ENCODE data around the gene SMYD3.

Gene SMYD3

DNA sequence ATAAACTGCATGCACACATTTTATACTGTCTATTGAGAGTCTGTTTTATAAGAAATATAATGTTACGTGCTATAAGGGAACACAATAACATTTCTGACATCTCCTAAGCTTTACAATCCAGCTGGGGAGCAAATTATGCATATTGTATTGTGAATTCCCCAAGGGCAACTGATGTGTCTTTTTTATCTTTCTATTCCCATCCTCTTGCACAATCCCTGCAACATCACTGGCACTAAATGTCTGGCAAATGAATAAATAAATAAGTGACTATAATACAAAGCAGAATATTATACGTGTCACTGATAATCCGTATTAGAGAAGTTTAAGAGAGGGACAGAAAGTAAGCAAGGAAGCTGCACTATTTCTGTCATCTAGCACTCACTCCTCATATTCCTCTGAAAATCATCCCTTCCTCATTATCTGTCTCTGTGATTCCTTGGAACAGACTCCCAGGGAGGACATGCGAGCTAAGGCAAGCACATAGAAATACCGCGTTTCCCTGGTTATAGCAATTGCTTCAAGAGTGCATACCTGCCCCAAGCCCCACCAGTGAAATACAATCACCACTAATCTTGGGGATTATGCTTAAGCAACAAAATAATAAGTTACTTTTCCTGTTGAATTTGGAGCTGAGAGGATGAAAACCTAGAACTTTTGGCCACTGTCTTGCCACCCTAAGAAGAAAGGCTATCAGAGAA lies 205.4 kb downstream of the SMYD3 start:
- no peak for DNase-seq

DNA sequence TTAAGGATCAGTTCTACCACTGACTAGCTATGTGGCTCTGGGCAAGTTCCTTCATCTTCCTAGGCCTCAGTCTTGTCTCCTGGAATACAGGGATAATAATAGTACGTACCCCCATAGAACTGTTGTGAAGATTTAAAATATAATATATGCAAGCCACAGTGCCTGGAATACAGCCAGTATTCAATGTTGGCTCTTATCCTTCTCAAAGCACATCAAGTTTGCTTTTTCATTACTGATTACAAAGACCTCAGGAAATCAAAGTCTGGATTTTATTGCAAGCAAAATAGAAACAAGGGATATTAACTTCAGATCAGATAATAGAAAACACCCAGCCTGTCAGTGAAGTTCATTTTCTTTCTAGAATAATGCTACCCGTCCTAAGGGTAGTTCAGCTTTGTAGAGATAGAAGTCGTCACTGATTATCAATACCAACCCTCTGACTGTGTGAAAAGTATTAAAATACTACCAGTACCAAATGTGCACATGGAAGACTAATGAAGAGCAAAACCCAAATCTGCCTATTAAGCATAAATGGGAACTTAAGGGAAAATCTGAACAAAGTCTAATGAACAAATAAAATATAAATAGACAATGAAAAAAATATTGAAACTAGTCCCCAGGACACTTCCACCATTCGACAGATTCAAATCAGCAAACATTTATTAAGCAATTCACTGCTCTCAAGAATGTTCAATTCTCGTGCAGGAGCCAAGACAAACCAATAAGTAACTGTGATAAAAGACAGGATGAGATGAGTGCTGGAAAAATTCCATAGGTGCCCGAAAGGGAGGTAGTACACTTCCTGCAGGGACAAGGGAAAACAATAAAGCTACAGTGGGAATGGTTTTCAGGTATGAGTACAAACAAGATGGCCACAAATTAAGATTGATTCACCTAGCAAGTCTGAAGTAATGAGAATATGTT lies 206.2 kb downstream of the SMYD3 start:
- DNase-seq: no peak

DNA sequence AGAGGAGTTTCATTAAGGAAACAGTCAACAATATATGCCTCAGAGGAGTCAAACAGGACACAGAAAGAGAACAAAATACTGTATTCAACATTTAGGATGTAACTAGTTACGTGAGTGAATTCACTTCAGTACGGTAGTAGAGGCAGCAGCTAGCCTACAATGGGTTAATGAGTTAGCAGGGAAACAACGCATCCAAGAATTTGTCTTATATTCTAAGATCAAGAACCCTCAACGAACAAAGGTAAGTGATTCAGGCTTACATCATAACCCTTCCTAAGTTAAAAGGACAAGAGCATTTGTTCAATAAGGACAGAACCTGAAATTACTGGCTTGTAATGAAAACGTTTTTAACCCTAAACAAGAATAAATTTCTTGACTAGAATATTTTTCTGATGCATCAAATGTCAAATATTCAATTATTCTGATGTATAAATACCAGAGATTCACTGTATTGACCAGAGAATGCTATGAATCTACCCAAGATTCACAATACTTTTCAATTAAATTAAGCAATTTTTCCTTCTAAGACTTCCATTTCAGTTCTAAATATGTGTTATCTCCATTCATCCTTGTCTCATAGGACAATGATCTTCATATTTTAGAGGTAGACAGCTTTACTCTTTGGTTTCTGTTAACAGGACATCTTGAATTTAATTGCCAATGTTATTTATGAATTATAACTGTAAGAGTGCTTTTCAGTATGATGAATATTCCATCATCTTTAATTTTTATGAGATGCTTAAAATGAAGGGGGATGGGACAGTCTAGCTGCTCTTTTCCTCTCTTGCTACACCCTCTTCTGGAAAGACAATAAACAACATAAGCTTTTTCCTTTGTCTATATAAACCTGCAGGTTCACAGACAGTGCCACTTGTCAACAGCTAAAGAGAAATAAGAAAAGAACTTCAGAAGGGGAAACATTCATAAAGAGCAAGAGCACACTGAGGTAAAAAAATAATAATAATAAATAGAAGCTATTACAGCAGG lies 209.5 kb downstream of the SMYD3 start:
- no peak for DNase-seq

DNA sequence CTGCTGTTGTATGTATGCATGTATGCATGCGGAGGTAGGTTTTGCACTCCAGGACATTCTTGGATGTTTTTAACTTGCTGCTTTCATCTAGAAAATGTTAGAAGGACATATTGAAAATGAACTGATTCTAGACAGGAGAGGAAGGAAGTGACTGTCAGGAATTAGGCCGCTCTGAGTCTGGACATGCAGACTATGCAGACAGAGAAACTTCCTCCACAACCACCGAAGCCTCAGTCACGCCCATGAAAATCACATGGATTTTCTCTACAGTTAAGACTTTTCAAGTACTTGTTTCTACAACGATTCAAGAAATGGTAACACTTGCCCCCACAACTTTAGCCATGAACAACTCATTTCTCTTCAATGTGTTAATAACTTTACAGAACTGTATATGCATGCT lies 211.1 kb downstream of the SMYD3 start:
- DNase-seq: no peak

DNA sequence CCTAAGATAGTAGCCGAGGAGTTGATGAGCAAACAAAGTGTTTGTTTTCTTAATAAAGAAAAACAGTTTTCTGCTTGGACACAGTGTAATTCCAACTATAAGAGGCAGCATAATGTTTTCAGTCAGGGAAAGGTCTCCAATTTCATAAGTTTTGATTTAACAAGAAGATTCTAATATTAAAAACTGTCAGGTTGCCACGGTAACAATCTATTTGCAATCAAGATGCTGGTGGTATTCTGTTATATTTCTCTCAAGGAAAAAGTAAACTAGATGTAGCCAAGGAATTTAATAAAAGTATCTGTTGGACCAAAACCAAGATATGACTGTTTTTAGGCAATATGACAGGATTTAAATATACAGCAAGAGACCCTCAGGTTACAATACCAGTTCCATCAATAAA lies 211.7 kb downstream of the SMYD3 start:
- DNase-seq: no peak

DNA sequence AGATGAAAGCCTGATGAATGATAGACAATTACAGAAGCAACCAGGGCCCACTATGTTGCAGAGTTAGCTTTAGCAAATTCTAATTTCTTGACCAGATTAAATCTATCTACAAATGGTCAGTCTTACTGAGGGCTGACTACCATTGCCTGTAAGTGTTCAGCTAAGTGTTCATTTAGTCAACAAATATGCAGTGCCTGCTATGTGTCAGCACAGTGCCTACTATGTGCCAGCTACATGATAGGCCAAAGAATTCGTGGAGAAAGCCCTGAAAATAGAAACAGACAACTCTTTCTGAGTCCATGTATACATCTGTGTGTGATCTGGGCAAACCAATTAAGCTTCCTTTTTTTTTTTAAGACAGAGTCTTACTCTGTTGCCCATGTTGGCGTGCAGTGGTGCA lies 212.8 kb downstream of the SMYD3 start:
- DNase-seq: no peak

DNA sequence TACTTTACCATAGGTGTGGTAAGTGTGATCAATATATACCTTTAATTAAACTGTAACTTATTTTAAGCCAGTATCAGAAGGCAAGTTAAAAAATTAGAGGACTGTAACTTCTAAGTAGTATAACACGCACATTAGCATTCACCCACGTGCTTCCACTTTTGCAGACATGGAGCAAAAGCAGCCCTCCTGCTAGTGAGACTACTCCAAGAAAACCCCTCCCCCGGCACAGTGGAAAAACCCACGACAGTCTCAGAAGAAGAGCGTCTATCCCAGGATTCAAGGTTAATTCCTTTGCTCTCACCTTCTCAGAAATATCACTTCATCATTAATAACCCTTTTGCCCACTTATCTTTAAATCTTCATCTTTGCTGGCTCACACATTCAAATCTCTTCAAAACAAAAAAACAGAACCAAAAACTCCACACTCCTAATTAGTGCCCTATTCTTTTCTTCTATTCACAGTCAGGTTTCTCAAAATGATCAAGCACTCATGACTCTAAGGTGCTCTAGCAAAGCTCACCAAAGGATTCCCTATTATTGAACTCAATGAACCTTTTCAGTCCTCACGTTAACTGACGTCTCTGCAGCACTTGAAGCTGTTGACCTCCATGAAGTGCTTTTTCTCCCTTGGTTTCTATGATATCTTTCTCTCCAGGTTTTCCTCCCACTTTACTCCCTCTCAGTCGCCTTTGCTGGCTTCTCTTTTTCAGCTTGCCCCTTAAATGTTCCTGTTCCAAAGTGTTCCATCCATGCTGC lies 213.5 kb downstream of the SMYD3 start:
- no peak for DNase-seq

DNA sequence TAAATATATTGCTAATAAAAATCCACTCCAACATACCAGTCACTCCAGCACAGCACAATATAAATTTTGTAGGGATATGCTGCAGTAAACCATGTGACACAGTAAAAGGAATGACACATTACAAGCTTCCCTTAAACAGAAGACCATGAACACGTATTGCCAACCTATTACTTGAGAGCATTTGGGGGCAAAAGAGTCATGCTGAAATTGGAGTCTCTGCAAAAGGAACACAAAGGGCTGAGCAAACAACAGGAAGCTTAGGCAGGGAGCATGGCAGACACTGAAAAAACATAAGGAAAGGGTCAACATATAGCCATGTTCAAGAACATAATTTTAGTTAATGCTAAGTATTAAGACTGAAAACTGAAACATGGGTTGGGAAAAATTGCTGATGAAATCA lies 214.5 kb downstream of the SMYD3 start:
- no peak for DNase-seq

DNA sequence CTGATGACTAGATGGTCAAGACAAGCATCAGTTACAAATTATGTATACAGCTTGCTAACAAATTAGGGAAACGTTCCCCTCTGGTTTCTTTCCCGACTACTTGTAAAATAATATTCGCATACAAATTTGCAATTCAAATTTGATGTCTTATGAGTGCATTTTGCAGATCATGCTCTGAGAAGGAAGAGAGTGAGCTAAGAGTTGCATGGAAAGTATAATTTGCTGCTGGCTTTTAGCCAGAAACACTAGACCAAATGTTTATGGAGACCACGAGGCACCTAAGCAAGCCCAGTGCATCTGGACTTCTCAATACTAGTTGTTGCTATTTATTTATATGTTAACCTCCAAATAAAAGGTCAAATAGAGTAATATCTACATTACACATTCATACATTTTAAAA lies 216.0 kb downstream of the SMYD3 start:
- peak; percentile 31 for DNase-seq

DNA sequence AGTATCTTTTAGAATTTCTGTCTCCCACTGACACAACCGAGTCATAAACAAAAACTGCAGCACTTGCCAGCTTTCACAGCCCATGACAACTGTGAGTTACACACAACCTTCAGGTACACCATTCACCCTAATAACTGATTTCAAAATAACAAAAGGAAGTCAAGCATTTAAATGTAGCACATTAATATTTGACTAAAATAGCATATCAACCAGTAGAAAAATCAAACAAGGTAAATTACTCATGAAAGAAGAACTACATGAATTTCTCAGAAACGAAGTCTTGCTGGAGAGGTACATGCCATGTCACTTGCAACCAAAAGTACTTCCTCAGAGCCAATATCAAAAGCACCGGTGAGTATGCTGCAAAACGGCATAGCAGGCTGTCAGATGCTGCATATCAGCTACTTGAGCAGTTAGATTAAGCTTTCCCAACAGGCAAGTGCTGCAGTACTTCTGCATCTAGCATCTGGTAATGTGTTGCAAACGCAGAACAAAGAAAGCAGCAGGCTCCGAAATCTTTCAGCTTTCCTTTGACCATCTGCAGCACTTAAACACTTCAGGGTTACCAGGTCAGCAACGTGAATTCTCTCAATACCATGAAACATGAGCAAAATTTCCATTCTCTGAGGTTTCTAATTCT lies 223.2 kb downstream of the SMYD3 start:
- peak; percentile 71 for DNase-seq

DNA sequence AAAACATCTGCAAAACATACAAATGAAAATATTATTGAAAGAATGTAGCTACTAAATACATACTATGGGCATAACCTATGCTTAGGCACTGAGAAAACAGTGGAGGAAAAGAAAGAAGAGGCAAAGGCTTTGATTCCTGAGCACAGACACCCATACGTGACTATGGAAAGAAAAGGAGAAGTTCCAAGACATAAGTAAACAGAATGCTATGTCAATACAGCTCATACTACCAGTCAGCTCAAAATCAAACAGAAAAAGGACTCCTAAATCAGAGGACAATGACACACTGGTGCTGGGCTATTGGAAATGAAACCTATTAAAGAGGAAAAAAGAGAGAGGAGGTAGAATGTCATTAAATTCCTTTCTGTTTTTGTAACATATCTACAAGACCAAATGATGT lies 225.4 kb downstream of the SMYD3 start:
- DNase-seq: no peak

DNA sequence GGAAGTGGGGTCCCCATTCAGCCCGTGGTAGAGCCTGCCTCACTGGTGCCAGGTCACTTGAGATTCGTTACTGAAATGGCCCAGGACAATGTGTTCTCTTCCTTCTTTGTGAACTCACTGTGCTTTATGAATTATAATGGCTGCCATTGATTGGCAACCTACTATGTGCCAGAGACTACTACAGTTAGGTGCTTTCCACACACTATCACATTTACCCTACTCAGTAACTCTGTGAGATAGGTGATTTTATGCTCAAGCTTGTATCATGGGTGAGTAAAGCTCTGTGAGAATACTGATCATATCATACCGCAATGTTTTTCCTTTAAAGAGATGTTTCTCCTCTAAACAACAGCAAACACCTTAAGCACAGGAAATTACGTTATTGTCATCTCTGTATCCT lies 225.9 kb downstream of the SMYD3 start:
- DNase-seq: no peak

DNA sequence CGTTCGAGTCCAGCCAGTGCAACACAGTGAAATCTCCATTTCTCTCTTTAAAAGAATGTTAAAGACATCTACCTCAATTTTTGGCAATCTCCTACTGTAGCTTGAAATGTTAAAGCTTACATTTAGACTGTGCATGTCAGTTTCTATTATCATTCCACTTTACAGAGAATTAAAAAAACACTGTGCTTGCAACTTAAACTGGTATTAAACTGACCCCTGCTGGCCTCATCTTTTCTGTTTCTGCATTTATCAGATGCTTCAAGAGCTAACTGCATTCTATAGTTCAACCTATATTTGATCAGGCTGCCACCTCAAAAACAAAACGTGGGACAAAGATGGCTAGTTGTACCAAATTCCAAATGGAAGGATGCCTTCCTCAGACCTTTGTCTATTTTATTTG lies 226.5 kb downstream of the SMYD3 start:
- no peak for DNase-seq

DNA sequence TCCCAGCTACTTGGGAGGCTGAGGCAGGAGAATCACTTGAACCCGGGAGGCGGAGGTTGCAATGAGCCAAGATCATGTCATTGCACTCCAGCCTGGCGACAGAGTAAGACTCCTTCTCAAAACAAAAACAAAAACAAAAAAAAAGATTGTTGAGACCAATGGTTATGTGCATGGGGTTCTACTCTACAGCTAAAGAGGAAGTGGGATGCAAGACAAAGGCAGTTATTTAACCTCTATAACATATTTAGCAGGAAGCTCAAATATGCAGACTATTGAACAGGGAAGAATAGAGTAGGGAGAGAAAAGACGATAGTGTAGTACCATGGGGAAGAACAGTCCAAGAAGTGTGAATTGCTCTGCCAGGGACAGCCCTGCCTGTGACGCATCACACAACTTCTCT lies 227.7 kb downstream of the SMYD3 start:
- DNase-seq: no peak

DNA sequence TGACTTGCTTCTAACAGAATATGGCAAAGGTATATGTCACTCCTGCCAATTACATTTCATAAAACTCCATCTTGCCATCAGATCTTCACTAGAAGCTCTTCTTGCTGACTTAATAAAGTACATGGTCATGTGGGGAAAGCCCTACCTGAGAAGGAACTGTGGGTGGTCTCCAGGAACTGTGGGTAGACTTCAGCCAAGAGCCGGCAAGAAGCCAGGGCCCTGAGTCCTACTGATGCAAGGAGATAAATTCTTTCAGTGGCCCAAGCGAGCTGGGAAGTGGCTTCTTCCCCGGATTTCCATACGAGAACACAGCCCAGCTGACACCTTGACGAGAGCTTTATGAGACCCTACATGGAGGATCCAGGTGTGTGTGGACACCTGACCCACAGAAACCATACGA lies 228.7 kb downstream of the SMYD3 start:
- DNase-seq: no peak

DNA sequence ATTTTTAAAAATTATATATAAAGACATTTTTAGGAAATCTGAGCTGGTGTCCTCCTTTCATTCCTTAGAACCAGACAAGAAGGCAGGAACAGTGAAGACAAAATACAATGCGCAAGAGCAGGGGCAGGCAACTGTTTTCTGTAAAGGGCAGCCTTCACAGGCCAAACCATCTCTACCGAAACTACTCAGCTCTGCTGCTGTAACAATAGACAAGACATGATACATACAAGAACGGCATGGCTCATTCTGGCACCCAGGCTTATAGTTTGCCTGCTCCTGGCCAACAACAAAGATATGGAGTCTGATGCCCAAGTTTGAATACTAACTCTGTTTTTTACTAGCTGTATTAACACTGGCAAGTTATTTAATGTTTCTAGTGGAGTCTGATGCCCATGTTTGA lies 232.0 kb downstream of the SMYD3 start:
- no peak for DNase-seq

DNA sequence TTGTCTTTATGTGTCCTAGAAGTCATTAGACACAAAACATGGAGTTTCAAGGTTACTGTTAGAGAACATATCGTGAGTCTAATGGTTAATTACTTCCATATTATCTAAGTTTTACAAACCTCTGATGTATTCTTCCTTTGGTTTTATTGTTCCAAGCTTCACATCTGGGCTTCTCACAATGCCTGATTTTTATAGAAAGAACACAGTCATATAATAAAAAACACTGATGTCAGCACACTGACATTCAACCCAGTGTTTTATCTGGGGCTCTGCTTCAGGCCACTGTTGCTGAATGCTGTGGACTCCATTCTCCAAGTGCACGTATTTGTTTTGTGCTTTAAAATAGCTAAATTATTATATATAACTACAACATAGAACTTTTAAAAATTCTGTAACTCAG lies 232.9 kb downstream of the SMYD3 start:
- no peak for DNase-seq

DNA sequence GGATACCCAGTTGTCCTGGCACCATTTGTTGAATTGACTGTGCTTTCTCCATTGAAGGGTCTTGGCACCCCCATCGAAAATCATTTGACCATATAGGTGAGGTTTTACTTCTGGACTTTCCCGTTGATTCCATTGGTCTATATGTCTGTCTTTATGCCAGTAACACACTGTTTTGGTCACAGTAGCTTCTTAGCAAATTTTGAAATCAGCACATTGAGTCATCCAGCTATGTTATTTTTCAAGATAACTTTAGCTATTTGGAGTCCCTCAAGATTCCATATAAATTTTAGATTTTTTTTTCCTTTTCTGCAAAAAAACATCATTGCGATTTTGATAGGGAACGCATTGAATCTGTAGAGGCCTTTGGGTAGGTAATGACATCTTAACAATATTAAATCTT lies 235.6 kb downstream of the SMYD3 start:
- DNase-seq: no peak

DNA sequence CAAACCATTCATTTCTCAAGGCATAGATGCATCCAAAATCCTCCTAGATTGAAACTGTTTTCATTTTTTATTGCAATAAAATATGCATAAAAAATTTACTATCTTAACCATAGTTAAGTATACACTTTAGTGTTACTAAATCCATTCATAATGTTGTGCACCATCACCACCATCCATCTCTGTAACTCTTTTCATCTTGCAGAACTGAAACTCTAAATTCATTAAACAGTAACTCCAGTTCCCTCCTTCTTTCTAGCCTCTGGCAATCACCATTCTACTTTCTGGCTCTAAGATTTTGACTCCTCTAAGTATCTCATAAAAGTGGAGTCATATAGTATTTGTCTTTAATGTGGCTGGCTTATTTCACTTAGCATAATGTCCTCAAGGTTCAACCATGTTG lies 236.8 kb downstream of the SMYD3 start:
- DNase-seq: no peak

DNA sequence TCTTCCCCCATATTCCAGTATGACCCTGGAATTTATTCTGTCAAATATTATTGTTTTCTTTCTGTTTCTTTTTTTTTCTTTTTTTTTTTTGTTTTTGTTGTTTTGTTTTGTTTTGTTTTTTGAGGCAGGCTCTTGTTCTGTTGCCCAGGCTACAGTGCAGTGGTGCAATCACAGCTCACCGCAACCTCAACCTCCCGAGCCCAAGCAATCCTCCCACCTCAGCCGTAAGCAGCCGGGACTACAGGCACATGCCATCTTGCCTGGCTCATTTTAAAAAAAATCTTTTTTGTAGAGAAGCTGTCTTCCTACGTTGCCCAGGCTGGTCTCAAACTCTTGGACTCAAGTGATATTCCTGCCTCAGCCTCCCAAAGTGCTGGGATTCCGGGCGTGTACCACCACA lies 237.6 kb downstream of the SMYD3 start:
- DNase-seq: no peak

DNA sequence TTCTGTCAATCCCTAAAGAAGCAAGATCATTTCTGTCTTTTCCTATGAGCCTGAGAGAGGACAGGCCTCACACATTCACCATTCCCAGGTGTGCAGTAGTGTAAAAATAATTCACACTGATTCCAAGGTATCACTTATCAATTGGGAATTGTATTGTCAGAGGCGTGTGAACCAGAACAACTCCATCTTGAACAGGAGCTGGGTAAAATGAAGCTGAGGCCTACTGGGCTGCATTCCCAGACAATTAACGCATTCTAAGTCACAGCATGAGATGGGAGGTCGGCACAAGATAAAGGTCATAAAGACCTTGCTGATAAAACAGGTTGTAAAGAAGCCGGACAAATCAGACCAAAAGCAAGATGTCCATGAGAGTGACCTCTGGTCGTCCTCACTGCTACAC lies 239.2 kb downstream of the SMYD3 start:
- no peak for DNase-seq

DNA sequence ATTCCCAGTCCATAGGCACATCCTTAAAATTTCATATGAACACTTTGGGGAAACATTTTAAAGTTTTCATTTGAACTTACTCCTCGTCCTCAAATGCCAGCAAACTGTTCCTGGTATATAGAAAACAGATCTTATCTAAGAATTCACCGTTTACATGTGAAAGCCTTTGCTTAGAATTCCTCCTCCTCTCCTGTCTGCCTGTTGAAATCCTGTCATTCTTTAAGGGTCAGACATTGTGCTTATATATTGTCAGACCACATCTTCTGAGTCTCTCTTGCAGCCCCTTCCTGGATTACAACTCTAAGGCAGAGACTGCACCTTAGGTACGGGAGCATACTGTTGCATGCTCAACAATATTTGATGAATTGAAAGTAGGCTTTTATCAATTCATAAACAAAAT lies 239.7 kb downstream of the SMYD3 start:
- DNase-seq: no peak
